HG02623 (cell line): ENCODE results near the gene GRM8.

Experiments used
- ATAC-seq: cut with Tn5 transposase; IDR thresholded peaks from one replicate; pipeline ENCODE4 v1.9.1; 2021; ENCODE audit warnings: moderate library complexity; ENCODE audit not compliant: unreplicated experiment

The GRM8 gene

DNA sequence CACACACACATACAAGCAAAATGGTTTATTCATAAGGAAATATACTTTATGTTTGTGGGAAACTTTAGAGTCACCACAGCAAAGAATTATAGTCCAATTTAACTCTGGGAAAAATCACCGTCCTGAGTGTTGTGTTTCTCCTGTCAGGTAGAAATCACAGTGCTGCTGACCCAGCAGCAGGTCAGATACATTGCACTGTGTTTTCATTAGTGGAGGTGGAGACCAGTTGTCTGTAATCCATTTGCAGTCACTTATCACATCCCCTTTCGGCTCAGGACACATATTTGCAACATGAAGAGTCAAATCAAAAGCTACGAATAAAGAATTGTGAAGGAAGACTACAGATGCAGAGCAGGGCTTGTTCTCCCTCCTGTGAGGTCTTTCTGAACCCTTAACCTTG lies 799.6 kb downstream of the GRM8 start:
- no peak for ATAC-seq

DNA sequence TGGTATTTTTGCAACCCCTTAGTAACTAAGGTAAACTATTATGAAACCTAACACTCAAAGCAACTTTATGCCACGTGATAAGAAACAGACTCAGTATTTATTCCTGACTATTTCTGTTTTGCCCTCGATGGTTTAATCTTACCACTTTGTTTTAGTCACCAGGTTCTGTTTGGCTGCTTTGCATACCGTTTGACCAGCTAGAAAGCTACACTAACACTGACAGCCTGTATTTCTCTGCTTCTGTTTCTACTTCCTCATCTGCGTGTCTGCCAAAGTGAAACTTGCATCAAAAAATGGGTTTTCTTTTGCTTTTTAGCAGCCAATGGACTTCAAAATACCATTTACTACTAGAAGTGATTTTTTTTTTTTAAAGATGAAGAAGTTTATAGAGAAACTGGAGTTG lies 802.5 kb downstream of the GRM8 start:
- peak; percentile 95 for ATAC-seq

DNA sequence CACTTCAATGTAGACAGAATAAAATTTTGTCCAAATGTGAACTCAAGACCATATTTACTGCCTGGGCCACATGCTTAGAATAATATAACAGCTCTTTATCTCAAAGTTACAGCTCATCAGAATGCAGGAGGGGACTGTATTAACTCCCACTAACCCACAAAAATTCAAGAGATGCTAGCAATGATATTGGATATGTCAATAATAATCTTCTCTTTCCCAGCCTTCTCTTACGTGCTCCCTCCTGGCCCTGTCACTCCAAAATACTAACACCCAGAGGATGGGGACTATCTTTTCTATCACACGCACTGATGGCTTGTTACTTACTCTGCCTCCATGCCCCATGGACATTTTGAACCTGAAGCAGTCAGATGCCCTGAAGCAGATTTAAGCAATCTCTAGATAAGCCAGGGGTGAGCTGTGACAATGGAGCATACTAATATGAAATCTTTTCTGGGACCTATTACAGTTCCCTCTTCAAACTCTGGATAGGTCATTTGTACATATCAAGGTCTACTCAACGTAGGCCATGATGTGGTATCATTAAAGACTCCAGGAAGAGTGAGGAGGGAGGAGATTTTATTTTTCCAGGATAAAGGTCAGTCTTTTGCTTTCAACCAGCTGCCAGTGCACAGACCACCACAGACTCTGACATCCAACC lies 803.0 kb downstream of the GRM8 start:
- peak; percentile 9 for ATAC-seq

DNA sequence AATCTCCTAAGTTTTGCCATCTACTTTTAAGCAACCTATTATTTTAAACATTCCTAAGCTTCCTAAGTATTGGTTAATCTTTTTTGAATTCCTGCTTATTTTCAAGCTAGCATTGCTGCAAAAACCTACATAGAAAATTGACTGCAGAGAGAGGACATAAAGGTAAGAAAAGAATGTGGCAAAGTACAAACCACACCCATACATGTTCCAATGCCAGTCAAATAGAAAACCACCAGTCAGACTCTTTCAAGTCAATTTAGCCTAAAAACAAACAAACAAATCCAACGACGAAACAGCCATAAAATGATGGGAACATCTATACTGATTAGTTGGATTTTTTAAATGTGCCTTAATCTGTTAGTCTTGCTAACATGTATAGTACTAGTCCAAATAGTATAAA lies 804.8 kb downstream of the GRM8 start:
- no peak for ATAC-seq

DNA sequence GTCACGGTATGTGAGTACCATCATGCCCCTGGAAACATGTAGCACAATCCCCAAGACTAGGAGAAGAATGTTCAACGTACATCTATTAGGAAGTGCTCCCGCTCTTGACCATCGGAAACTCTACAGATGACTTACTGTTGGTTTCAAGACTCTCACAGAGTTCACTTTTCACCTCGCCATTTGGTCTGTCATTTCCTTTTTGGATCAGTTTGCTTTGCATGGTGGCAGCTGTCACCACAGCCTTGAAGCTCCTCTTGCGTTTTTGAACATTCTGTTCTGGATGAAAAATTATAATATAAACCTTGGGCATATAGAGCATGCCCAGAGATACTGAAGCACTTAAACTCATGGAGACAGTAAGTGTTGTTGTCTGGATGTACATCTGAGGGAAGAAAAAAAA lies 806.8 kb downstream of the GRM8 start:
- ATAC-seq = no peak

DNA sequence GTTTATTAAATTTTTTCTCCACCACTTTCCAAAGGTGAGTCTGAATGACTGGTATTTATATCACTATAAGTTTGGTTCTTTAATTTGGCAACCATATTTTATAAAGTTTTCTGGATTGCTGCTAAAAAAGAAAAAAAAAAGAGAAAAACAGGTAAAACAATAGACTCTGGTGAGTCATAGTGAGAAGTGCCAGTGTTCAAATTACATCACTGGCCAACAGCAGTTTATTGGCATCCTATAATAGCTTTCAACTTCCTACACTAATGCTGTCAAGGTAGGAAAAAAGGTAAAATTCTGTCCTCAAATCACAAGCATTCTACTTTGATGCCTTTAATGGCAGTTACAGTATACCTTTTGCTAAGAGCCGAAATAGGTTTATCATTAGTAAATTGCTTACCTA lies 808.8 kb downstream of the GRM8 start:
- no peak for ATAC-seq

DNA sequence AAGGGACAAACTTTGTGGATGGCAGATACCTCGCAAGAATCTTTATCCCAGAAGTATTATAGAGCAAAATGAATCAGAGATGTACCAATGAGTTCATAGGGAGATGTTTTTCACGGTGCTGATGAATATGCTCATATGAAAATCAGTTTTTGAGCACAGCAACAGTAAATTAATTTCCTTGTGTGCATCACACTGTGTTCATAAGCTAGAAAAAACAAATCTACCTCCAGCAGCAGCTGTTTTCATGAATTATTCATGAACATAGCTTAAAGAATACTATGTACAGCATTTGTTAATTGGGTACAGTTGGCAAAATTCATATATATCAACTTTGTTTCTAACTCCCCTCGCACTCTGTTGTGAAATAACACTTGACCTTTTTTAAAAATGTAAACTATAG lies 809.8 kb downstream of the GRM8 start:
- ATAC-seq = no peak

DNA sequence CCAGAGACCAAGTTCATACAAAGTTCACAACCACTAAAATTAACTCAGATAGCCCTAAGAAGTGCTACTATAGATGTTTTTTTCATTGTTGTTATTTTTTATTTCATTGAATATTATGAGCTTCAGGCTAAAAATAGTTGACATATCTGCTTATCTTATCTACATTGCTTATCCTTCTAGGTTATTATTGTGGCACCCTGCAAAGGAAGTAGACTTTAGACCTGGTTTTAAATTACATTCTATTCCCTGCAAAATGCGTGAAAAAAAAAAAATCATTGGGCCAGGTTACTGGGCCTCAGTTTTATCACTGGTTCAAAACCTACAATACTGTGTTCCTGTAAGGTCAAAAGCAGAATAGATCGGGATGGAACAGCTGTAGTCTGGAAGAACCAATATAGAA lies 811.0 kb downstream of the GRM8 start:
- ATAC-seq = no peak

DNA sequence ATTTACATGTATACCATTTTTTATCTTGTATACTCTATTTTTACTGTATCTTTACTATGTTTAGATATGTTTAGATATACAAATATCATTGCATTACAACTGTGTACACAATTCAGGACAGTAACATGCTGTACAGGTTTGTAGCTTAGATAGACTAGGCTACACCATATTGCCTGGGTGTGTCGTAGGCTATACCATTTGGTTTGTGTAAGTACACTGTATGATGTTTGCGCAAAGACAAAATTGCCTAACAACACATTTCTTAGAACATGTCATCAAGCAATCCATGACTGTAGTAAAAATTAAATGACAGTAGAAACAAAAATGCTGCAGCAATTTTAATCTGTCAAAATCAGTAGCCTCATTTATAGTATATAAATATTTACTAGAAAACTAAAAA lies 812.2 kb downstream of the GRM8 start:
- ATAC-seq = no peak

DNA sequence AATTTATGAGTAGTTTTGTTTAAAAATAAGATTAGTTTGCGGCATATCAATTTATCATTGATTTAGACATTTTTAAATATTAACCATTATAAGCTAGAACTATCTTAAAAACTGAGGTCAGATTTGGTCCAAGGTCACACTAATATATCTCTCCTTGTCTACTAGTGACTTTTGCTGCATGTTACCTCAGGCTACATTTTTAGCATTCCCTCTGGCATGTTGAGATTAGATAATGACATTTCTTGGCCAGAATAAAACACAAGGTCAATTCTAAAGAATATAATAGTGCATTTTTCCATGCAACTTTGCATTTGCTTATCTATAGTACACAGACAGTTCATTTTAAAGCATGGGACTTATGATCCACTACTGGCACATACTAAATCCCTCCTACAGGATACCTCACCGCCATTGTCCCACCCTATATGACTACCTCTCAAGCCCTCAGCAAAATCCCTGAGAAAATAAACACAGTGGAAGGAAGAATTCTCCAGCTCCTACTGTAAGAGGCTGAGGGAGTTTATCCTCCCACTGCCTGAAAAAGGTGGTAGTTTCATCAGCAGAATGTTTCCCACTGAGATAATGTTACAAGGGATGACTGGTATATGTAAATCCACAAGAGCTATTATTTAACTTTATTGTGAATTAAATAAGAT lies 816.4 kb downstream of the GRM8 start:
- no peak for ATAC-seq

DNA sequence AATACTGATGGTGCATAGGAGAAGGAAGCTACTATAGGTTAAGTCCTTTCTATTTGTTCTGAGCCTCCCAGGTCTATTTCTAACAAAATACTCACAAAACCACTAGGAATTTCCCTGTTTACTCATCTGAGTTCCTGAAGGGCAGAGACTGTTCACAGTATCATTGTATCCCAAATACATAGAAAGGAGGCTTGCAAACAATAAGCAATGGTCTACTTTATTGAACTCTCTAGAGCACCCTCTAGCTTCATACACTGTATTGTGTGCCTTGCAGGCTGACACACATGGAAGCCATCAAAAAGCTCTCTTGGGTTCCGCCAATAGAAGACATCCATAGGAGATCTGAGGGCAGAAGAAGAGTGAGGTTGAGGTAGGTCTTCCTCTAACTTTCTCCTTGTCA lies 826.1 kb downstream of the GRM8 start:
- no peak for ATAC-seq

DNA sequence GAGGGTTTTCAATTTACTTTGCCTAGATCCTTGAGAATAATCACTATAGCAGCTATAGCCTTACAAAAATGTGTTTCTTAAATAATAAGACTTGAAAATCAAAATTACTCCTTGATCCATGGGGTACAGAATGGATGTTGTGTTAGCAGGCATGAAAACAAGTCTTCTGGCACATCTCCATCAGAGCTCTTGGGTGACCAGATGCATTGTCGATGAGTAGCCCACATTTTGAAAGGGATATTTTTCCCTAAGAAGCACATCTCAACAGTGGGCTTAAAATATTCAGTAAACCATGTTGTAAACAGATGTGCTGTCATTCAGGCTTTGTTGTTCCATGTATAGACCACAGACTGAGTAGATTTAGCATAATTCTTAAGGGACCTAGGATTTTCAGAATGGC lies 827.8 kb downstream of the GRM8 start:
- no peak for ATAC-seq

DNA sequence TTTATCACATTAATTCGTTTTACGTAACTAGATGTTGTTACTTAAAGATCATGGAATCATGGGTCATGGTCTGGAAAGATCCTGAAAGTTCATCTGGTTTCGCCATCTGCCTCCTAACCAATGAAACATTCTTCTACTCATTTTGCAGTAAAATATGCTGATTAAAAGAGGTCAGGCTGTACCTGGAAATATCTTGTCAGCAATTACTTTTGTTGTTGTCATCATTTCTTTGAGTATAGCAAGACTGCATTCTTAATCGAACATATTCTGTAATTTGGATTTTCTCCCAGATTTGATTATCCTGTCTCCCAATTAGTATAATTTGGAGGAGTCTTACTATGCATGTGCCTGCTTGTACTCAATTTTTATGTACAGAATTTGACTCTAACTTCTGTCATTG lies 833.7 kb downstream of the GRM8 start:
- no peak for ATAC-seq

DNA sequence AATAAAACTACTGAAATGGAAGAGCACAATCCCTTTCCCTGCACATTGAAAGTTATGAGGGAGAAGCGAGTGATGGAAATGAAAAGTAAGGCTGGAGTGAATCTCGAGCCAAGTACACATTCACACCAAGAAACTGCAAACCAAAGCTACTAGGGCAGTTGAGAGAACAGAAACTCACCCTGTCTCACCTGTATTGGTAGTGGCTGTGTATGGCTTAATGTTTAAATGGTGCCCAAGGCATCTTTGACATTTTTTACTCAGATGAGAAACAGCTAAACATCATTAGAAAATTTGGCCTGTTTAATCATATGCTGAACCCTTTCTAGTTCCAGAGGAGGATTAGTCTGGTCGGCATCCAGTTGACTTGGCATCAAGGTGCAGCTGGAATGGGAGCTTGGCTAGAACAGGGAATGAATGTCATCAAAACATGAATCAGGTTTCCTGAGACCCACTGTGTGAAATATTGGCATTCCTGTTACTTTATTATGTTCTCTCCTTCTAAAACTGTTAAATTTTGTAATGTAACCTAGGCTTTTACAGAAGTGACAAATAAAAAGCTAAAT lies 840.8 kb downstream of the GRM8 start:
- peak; percentile 73 for ATAC-seq

DNA sequence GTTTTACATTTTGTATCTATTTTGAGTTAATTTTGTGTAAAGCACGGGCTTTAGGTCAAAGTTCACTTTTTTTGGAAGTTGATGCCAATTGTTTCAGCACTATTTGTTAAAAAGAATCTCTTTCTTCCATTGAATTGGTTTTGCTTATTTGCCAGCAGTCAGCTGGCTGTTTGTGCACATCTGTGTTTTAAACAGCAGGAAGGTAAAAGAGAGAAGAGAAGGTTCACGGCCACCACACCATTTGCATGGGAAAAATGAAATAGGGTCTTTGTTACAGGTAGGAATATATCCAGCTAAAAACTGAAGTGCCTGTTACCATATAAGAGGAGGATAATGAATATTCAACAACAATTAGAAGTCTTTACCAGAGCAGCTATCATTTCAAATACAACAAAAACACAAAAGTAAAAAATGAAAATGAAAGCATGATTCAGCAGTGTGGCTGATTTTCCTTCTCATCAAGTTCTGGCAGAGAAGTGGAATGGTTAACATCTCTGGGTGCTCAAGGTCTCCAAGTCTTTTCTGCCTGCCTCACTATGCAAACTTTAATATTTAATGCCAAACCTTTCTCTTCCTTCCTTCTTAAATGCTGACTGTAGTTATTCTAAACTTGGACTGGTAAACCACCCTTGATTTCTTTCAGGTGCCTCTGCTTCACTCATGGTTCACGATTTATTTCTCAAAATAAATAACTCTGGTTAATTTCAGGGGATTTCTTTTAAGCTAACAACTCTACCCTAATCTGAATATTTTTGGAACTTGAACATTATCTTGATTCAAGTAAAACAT lies 841.5 kb downstream of the GRM8 start:
- ATAC-seq = peak; percentile 35

DNA sequence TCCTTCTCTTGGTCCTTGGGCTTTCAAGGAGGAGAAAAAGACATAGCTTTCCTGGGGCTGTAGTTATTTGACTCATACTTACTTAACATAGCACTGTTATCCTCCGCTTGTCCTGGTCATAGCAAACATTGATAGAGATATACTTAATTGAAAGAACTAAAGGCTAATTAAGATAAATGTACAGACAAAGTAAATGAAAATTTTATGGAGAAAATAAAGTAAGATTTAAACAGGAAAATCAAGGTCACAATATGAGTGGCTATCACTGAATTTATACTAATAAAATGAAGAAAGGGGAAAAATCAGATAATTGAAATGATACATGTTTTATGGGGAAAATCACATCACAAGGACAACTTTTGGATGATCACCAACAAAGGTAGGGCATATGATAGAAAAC lies 849.7 kb downstream of the GRM8 start:
- ATAC-seq = no peak

DNA sequence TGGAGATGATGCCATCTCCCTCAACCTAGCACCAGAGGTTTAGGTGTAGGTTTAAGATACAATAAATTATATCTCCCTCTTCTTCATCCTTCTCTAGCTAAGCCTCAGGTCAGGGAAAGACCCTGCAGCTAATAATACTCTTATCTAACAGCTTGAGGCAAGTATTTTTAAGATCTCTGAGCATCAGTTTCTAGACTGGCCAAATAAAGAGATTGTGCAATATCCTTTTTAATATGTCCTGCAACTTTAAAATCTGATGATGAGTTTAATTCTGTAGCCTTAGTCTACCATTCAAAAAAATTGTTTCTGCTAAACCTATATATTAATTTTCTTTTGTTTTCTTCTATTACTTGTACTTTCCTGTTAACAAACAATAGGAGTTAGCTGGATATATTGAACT lies 850.8 kb downstream of the GRM8 start:
- ATAC-seq = no peak

DNA sequence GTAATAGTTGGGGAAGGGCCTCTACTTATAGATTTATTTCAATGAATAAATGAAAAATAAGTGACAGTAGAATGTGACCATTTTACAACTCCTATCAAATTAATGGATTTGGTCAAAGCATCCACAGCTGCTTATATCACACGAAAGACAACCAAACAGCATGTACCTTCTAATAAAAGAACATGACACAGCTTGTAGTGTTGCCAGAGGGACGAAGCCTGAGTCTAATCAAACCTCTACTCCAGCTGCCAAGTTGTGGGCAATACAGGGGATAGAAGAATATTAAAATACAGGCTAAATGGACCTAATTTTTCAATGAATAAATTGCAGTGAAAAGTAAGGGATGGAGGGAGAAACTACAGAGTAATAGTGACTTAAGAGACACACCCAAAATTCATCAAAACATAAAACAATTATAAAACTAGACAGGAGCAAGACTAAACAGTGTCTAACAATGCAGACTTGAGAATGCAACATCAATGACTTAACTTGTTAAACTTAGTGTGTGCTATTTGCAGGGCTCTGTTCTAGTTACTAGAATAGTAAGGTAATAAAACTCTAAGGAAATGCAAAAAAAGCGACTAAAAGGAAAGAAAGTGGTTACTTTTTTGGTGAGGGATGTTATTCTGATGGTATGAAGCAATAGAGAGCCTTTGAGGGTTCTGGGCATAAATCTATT lies 853.8 kb downstream of the GRM8 start:
- no peak for ATAC-seq

DNA sequence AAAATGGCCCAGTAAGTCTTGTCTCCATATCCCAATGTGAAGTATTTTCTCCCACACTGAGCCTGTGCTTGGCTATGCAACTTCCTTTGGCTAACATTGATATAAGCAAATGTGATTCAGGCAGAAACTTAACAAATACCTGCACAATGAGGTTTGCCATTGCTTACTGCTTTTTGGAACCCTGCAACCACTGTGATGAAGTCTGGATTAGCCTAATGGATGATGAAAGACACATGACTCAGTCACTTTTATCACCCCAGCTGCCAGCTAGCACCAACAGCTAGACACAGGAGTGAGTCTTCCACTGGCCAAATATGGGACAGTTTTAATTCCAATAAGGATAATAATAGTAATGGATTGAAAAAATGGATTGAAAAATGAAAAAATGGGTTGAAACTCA lies 854.5 kb downstream of the GRM8 start:
- ATAC-seq = no peak

DNA sequence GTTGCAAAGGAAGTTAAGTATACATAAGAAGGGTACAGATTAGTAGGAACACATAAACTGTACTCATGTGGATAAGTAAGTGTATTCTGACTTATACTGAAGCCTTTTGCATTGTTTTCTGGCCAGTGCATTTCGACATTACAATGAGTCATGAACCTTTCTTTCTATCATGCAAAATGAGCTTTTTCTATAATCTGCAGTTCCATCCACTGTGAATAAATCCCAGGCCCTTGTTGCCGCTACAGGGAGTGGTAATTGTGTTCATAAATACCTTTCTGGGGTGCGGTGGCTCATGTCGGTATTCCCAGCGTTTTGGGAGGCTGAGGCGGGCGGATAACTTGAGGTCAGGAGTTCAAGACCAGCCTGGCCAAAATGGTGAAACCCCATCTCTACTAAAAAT lies 858.3 kb downstream of the GRM8 start:
- ATAC-seq = no peak
